IPS DF 4.7 (cell line): ENCODE results near the gene SNHG17.

ENCODE experiments used
- DNase-seq: peaks from one replicate; pipeline ENCODE4 v3.0.0-alpha.2; 2013; ENCODE audit warnings: low spot score; ENCODE audit errors: extremely low read depth

SNHG17 gene

DNA sequence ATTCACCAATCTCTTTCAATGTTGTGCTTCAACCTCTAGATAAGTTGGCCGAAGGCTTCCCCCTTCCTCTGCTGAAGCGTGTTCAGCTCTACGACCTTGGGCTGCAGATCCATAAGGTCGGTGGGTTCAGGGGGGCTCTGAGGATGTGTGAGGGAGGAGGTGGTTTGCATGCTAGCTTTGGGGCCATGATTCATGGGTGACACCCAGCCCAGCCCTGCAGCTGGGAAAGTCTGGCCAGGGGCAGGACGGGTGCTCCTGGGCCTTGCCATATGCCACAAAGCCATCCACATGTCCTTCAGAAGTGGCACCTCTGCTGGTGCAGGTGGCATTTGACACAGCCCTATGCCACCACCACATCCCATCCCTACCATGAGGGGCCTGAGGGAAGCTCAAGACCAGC, 61.2 kb downstream of the SNHG17 start:
- DNase-seq = no peak

DNA sequence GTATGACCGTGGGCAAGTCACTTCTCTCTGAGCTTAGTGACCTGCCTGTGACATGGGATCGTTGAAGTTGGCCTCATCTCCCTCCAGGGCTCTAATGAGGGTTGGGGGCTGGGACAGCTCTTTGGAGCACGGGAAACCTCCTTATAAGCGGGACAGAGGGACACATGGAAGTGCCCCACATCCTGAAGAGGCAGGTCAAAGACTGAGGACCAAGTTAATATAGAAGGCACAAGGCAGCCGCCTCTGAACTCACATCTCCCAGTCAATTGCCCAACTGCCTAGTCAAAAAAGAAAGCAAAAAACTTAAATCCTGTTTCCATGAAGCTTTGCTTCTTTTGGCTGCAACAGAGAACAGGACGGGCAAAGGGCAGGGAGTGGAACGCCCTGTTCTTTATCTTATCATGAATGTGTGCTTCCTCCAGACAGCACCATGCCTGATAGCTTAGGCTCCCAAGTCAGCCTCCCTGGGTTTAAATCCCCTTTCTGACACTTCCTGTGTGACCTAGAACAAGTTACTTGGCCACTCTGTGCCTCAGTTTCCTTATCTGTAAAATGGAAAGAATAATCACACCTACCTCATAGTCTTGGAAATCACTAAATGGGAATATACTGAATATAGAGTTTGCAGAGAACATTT, 61.8 kb downstream of the SNHG17 start:
- DNase-seq = no peak

DNA sequence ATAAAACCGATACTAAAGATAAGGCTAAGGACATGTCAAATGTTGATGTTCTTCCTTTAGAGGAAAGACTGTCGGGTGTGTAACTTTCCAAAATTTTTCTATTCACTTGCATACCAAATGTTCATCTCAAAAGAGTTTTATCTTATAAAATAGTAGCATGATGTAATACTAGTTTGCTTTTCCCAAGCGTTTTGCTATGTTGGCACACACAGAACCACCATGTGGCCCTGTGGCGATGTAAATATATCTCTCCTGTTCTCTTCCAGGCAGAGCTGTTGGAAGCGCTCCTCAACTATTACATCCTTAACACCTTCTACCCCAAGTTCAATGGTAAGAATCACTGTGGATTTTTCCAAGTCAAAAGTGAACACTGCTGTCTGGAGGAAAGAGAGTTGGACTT, 62.3 kb downstream of the SNHG17 start:
- DNase-seq = no peak
